GM18505 (cell line): Measurements from ENCODE around the gene GORASP2.
A peak's percentile ranks its signal among the peaks of the same experiment; 100 is the strongest.

Source experiments
- ATAC-seq: cut with Tn5 transposase; IDR thresholded peaks from one replicate; pipeline ENCODE4 v1.9.1; 2021; ENCODE audit not compliant: unreplicated experiment
- POLR2A ChIP-seq: IDR thresholded peaks from 4 replicates; pipeline ENCODE4 v1.6.1; 2011; ENCODE audit warnings: borderline replicate concordance; ENCODE audit not compliant: insufficient read depth, insufficient read length; ENCODE audit errors: extremely low read depth

GORASP2 gene

GRCh38 chr2:170928824-170929685 lies at the start of gene GORASP2:
GORASP2 (plus strand) TSS chr2:170929253; CDS start chr2:170929341, 88 bp downstream.
- peak; percentile 81 for TF ChIP-seq POLR2A
- peak; percentile 88 for ATAC-seq

DNA sequence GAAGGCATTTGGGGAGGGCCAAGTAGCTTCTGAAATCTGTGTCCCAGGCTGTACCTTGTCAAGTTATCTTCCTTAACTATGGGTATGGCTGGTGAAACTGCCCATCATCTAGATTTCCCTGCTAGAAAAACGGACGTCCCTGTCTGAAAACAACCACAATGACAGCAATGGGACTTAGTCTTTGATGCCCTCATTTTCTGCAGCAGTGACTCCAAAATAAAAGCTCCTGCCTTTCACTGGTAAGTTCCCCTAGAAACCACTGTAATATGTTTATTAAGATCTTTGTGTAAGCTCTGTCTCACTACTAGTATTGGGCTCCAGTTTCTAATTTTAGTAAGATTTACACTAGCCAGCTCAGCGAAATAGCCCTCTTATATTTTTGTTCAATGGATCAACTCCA lies 47.2 kb upstream of the GORASP2 start:
- no peak for TF ChIP-seq POLR2A
- ATAC-seq, result no peak

DNA sequence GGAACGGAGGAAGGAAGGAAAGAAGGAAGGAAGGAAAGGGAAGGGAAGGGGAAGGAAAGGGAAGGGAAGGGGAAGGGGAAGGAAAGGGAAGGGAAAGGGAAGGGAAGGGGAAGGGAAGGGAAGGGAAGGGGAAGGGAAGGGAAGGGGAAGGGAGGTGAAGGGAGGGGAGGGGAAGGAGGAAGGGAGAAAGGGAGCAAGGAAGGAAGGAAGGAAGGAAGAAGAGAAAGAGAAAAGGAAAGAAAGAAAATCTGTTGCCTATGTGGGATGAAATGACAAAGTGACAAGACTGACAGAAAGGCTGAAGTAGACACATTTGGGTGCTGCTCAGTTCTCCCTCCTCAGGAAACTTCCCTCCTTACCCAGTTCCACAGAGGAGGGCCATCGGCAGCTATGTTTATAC lies 46.3 kb upstream of the GORASP2 start:
- no peak for ATAC-seq
- no peak for TF ChIP-seq POLR2A

DNA sequence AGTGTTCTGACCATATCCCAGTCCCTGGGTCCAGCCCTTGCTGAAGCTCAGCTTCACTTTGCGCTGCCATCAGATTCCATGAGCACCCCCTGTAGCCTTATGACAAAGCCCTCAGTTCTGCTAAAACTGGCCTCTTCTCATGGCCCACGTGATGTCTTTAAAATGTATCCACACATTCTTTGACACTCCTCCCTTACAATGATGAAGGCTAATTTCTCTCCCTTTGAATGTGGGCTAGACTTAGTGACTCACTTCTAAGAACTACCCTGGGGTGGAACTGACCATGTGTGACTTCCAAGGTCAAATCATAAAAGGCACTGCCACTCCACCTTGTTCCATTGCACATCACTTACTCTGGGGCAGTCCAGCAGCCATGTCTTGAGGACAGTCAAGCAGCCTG lies 45.4 kb upstream of the GORASP2 start:
- no peak for ATAC-seq

DNA sequence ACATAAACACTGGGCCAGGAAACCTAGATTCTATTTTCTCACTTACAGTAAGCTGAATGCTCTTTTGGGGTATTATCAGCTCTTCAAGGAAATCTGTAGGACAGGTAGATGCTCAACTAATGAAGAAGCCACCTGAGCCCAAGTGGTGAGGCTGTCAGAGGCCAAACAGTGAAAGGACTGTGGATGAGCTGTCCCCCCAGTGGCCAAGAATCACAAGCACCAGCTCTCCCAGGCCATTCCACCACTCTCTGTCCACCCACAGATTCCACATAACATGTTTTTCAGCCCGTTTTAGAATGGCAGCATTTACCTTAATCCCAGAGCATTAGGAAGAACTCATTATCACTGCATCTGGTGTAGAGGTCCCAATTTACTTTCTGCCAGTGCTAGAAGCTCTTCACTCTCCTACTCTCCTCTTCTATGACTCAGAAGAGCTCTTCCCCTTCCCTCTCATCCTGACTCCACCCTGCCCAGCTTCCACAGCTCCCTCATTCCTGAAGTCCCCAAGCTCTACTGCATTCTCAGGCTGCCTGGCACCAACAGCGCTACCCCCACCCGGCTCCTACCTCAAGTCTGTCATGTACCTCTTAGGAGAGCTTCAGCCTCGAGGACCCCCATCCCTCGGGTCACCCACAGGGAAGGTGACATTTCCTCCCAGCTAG lies 43.8 kb upstream of the GORASP2 start:
- no peak for ATAC-seq
- TF ChIP-seq POLR2A, result no peak

More for the DNA sequence above, 45.4 kb upstream of the GORASP2 start:
- TF ChIP-seq POLR2A, result no peak

DNA sequence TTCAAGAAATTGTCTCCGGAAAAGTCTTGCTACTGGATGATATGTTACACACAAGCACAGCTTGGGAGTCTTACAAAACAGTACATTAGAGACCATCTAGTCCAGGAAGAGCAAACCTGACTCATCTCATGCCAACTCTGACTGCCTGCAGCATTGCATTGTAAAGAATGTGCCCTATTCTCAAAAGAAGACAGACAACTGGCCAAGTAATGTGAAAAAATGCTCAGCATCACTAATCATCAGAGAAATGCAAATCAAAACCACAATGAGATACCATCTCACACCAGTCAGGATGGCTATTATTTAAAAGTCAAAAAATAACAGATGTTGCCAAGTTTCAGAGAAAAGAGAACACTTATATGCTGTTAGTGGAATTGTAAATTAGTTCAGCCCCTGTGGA lies 42.7 kb upstream of the GORASP2 start:
- ATAC-seq, result no peak
- TF ChIP-seq POLR2A, result no peak

DNA sequence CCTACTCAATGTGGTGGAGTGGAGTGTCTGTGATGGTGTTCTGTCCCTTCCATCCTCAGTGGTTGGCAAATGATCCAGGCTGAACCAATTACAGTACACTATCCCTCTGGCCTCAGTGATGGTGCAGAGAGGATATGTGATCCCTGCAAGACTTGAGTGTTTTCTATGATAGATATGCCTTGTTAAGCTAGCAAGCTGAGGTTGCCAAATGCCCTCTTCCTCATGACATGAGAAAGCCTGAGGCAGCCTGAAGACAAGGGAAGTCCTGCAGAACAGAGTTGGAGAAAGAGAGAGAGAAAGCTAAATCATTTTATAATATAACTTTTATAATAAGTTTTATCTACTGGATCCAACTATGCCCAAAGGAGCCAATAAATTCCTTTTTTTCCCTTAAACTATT lies 41.6 kb upstream of the GORASP2 start:
- no peak for ATAC-seq
- no peak for TF ChIP-seq POLR2A

- no peak for ATAC-seq
- no peak for TF ChIP-seq POLR2A
Observed at GRCh38 chr2:170887896-170888295, 41.2 kb upstream of the GORASP2 start.

GRCh38 chr2:170891893-170892292 lies 37.2 kb upstream of the GORASP2 start:
- no peak for TF ChIP-seq POLR2A
- ATAC-seq, result no peak

DNA sequence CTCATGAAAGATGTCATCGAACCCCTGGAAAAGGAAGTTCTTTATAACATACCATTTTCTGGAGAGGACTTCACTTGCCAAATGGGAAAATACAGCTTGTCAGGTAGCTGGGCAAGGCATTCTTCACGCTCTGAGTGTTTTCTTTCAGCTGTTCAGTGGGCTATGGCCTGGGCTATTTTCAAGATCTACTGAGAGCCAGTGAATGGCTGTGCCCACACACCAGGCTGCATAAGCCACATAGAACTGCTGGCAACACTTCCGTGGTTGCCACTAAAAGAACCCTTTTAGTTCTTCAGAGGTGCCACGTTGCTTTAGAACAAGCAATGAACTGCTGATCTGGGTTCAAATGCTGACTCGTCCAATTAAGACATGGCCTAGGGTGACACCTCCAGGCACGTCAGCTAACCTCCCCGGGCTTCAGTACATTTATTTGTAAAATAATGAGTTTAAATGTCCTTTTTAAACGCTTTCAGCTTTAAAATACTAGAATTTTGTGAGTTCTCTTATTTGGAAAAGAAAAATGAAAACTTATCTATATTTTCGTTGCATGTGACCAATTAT lies 36.6 kb upstream of the GORASP2 start:
- ATAC-seq, result no peak
- no peak for TF ChIP-seq POLR2A

DNA sequence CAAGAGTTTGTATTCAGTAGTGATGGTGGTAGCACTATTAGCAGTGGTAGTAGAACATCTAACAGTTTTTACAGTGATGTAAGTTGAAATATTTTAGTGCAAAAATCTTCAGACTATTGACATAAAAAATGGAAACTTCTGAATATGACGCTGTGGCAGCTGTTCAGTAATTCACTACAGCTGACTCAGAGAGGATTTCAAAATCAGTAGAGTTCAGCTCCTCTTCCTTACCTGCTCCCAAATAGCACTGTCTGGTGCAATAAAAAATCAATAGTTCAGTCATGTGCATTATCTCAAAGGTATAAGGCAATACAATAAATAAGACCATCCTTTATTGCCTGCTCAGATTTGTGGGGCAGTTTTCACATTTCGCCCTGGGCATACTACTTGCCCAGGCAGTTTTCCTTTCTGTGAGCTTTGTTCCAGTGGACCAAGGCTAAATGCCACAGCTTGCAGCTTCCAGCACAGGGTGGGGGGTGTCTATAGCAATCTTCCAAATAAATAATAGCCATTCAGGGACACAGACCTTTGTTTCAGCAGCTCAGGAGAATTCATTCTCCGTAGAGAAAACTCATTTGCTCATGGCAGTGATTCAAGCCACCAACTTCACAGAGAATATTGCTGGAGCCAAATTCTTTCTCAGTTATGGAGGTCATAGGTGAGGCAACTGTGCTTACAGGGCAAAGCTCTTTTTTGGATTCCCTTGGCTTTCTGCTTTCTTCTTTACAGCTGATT lies 33.9 kb upstream of the GORASP2 start:
- no peak for ATAC-seq
- TF ChIP-seq POLR2A, result no peak

GRCh38 chr2:170896622-170897021 lies 32.4 kb upstream of the GORASP2 start:
- ATAC-seq, result no peak
- TF ChIP-seq POLR2A, result no peak

- no peak for ATAC-seq
- TF ChIP-seq POLR2A, result no peak
Observed at GRCh38 chr2:170897108-170897507, 31.9 kb upstream of the GORASP2 start.
